Neutrophil (primary cell): Measurements from ENCODE around the gene DDX11.
"Not testable (repeated sequence)": the region's sequence is repeated elsewhere in the genome, so short reads cannot be mapped to it uniquely, and the experiment has no call there.

Experiments
- H3K27ac ChIP-seq: fragments of 200-600 bp; sonication (generic); 2 replicates; pipeline ENCODE4 v1.5.1; 2016; ENCODE audit warnings: mild to moderate bottlenecking, moderate library complexity
- H3K27me3 ChIP-seq: fragments of 200-600 bp; sonication (generic); 2 replicates; pipeline ENCODE4 v1.6.0; 2016; ENCODE audit warnings: mild to moderate bottlenecking
- H3K36me3 ChIP-seq: fragments of 200-600 bp; sonication (generic); 2 replicates; pipeline ENCODE4 v1.5.1; 2017
- H3K4me1 ChIP-seq, 2 experiments: fragments of 200-600 bp in 1 of 2; sonication (generic) in 1 of 2; 1 replicate in 1 of 2; 2 replicates in 1 of 2; pipeline versions ENCODE4 v1.5.1 to v1.6.1; 2013 to 2016; ENCODE audit warnings: low read depth in 1 of 2, low read length in 1 of 2, mild to moderate bottlenecking in 1 of 2, moderate library complexity in 1 of 2; ENCODE audit not compliant: control insufficient read depth in 1 of 2, insufficient read depth in 1 of 2
- H3K4me3 ChIP-seq, 2 experiments: fragments of 200-600 bp in 1 of 2; sonication (generic) in 1 of 2; 1 replicate in 1 of 2; 2 replicates in 1 of 2; pipeline ENCODE4 v1.5.1; 2013 to 2016; ENCODE audit warnings: low read depth in 1 of 2, low read length in 1 of 2, mild to moderate bottlenecking in 1 of 2, moderate library complexity in 1 of 2
- H3K9me3 ChIP-seq: fragments of 200-600 bp; sonication (generic); 2 replicates; pipeline ENCODE4 v1.5.1; 2016
- TF ChIP-seq, protein P1 (sequence below): fragments of 200-600 bp; sonication (generic); IDR thresholded peaks from 2 replicates; pipeline ENCODE4 v1.5.1; 2016; ENCODE audit warnings: antibody characterized with exemption

DDX11 gene

DNA sequence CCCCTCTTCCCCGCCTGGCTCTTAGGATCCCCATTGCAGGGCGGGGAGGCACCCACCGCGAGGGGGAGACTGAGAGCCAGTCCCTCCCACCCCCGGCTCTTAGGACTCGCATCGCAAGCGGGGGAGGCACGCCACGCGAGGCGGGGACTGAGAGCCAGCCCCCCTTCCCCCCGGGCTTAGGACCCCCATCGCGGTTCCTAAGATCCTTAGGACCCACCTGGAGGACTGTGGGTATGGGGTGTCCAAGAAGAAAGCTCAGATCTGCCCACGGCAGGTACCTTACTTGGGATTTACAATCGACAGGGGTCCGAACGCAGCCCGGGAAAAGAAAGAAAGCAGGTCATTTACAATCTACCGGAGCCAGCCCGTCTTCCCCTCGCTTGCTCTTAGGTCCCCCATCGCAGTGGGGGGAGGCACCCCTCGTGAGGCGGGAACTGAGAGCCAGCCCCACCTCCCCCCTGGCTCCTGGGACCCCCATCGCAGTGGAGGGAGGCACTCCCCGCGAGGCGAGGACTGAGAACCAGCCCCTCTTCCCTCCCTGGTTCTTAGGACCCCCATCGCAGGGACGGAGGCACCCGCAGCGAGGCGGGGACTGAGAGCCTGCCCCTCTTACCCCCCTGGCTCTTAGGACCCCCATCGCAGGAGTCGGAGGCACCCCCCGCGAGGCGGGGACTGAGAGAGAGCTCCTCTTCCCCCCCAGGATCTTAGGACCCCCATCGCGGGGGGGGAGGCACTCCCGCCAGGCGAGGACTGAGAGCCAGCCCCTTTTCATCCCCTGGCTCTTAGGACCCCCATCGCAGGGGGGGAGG is 43.7 kb downstream of the DDX11 start:
- TF ChIP-seq, protein P1, sequence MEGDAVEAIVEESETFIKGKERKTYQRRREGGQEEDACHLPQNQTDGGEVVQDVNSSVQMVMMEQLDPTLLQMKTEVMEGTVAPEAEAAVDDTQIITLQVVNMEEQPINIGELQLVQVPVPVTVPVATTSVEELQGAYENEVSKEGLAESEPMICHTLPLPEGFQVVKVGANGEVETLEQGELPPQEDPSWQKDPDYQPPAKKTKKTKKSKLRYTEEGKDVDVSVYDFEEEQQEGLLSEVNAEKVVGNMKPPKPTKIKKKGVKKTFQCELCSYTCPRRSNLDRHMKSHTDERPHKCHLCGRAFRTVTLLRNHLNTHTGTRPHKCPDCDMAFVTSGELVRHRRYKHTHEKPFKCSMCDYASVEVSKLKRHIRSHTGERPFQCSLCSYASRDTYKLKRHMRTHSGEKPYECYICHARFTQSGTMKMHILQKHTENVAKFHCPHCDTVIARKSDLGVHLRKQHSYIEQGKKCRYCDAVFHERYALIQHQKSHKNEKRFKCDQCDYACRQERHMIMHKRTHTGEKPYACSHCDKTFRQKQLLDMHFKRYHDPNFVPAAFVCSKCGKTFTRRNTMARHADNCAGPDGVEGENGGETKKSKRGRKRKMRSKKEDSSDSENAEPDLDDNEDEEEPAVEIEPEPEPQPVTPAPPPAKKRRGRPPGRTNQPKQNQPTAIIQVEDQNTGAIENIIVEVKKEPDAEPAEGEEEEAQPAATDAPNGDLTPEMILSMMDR = no peak
- Histone ChIP-seq H3K4me3 (no peak overlapping the region), H3K36me3 (no peaks in the 10 kb centered on the region), H3K27ac (no peak overlapping the region), H3K27me3 (peaks cover 49% of the 10 kb centered on the region), H3K4me1 (peaks cover 0 to 9% of the 10 kb centered on the region in 2 experiments), H3K9me3 (no peaks in the 10 kb centered on the region)

DNA sequence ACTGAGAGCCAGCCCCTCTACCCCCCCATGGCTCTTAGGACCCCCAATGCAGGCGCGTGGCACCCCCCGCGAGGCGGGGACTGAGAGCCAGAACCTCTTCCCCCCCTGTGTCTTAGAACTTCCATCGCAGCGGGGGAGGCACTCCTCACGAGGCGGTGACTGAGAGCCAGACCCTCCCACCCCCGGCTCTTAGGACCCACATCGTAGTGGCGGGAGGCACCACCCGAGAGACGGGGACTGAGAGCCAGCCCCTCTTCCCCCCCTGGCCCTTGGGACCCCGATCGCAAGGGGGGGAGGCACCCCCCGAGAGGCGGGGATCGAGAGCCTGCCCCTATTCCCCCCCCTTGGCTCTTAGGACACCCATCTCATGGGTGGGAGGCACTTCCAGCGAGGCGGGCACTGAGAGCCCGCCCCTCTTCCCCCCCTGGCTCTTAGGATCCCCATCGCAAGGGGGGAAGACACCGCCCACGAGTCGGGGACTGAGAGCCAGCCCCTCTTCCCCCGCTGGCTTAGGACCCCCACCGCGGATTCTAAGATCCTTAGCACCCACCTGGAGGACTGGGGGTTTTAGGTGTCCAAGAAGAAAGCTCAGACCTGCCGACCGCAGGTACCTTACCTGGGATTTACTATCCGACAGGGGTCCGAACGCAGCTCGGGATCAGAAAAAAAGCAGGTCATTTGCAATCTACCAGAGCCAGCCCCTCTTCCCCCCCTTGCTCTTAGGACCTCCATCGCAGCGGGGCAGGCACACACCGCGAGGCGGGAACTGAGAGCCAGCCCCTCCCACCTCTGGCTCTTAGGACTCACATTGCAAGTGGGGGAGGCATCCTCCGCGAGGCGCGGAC is 44.9 kb downstream of the DDX11 start:
- Histone ChIP-seq H3K36me3 (no peaks in the 10 kb centered on the region), H3K27ac (no peak overlapping the region)
- TF ChIP-seq, protein P1 = no peak

DNA sequence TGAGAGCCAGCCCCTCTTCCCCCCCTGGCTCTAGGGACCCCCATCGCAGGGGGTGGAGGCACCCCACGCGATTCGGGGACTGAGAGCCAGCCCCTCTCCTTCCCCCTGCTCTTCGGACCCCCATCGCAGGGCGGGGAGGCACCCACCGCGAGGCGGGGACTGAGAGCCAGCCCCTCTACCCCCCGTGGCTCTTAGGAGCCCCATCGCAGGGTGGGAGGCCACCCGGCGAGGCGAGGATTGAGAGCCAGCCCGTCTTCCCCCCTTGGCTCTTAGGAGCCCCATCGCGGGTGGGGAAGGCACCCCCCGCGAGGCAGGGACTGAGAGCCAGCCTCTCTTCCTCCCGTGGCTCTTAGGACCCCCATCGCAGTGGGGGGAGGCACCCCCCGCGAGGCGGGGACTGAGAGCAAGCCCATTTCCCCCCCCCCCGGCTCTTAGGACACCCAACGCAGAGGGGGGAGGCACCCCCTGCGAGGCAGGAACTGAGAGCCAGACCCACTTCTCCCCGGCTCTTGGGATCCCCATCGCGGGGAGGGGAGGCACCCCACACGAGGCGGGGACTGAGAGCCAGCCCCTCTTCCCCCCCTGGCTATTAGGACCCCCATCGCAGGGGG is 45.6 kb downstream of the DDX11 start:
- Histone ChIP-seq H3K4me1 (peaks cover 0 to 9% of the 10 kb centered on the region in 2 experiments), H3K36me3 (no peaks in the 10 kb centered on the region), H3K9me3 (no peaks in the 10 kb centered on the region), H3K27ac (no peak overlapping the region), H3K4me3 (no peak overlapping the region), H3K27me3 (peaks cover 49% of the 10 kb centered on the region)
- TF ChIP-seq, protein P1 = no peak

More for the DNA sequence above, 44.9 kb downstream of the DDX11 start:
- Histone ChIP-seq H3K4me1 (peaks cover 0 to 9% of the 10 kb centered on the region in 2 experiments), H3K27me3 (peaks cover 49% of the 10 kb centered on the region), H3K9me3 (no peaks in the 10 kb centered on the region), H3K4me3 (no peak overlapping the region)

DNA sequence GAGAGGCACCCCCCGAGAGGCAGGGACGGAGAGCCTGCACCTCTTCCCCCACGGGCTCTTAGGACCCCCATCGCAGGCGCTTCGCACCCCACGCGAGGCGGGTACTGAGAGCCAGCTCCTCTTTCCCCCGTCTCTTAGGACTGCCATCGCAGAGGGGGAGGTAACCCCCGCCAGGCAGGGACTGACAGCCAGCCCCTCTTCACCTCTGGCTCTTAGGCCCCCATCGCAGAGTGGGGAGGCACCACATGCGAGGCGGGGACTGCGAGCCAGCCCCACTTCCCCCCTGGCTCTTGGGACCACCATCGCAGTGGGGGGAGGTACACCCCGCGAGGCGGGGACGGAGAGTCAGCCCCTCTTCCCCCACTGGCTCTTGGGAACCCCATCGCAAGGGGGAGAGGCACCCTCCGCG is 46.1 kb downstream of the DDX11 start:
- Histone ChIP-seq H3K4me1 (peaks cover 0 to 9% of the 10 kb centered on the region in 2 experiments), H3K4me3 (no peak overlapping the region), H3K9me3 (no peaks in the 10 kb centered on the region), H3K27ac (no peak overlapping the region), H3K27me3 (peaks cover 49% of the 10 kb centered on the region), H3K36me3 (no peaks in the 10 kb centered on the region)
- TF ChIP-seq, protein P1 = no peak

DNA sequence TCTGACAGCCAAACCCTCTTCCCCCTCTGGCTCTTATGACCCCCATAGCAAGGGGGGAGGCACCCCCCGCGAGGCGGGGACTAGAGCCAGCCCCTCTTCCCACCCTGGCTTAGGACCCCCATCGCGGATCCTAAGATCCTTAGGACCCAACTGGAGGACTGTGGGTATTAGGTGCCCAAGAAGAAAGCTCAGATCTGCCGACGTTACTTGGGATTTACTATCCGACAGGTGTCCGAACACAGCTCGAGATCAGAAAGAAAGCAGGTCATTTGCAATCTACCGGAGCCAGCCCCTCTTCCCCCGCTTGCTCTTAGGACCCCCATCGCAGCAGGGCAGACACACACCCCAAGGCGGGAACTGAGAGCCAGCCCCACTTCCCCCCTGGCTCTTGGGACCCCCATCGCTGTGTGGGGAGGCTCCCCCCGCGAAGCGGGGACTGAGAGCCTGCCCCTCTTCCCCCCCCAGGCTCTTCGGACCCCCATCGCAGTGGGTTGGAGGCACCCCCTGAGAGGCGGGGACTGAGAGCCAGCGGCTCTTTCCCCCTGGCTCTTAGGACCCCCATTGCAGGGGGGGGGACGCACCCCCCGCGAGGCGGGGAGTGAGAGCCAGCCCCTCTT is 46.8 kb downstream of the DDX11 start:
- TF ChIP-seq, protein P1 = no peak
- no peak overlapping the region for H3K27ac ChIP-seq
- H3K4me3 ChIP-seq = no peak overlapping the region
- peaks cover 44% of the 10 kb centered on the region for H3K27me3 ChIP-seq
- peaks cover 0 to 9% of the 10 kb centered on the region in 2 experiments for H3K4me1 ChIP-seq
- no peaks in the 10 kb centered on the region for H3K9me3 ChIP-seq
- no peaks in the 10 kb centered on the region for H3K36me3 ChIP-seq

DNA sequence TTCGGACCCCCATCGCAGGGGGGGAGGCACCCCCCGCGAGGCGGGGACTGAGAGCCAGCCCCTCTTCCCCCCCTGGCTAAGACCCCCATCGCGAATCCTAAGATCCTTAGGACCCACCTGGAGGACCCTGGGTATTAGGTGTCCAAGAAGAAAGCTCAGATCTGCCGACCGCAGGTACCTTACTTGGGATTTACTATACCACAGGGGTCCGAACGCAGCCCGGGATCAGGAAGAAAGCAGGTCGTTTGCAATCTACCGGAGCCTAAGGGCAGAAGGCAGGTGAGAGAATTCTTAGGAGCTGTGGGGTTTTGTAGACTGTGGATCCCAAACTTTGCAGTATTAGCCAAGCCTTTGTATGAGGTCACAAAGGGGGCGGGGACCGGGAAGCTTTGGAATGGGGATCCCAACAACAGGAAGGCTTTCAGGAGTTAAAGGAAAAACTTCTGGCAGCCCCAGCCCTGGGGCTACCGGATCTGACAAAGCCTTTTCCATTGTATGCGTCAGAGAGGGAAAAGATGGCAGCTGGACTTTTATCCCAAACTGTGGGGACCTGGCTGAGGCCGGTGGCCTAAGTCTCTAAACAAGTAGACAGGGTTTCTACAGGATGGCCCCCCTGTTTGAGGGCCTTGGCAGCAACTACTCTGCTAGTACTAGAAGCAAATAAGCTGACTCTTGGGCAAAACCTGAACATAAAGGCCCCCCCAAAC is 47.5 kb downstream of the DDX11 start:
- not testable (repeated sequence) for H3K36me3 ChIP-seq, H3K4me3 ChIP-seq, H3K4me1 ChIP-seq, H3K27ac ChIP-seq, H3K9me3 ChIP-seq
- peaks cover 39% of the 10 kb centered on the region for H3K27me3 ChIP-seq
